A204.1 (cell line): ENCODE data around the gene RASGRF1.

Source experiments
- FAIRE-seq: peaks from 2 replicates; lab custom pipeline; 2012; peaks lifted over from hg19 to GRCh38; lab: Jason Lieb, UNC

RASGRF1 gene

GRCh38 chr15:78950902-78951840 lies 139.4 kb downstream of the RASGRF1 start:
- no peak for FAIRE-seq

- FAIRE-seq: no peak
These were observed 140.2 kb downstream of the RASGRF1 start for GRCh38 chr15:78950343-78950742.

- no peak for FAIRE-seq
These were observed 141.1 kb downstream of the RASGRF1 start for GRCh38 chr15:78949461-78949860.

- no peak for FAIRE-seq
These were observed 143.1 kb downstream of the RASGRF1 start for GRCh38 chr15:78947506-78947905.

- no peak for FAIRE-seq
These were observed 144.1 kb downstream of the RASGRF1 start for GRCh38 chr15:78946493-78946892.

GRCh38 chr15:78944669-78945407 lies 145.7 kb downstream of the RASGRF1 start, which contains the start of gene CTSH:
CTSH (minus strand) TSS chr15:78945046; CDS start chr15:78944981, 65 bp downstream.
- FAIRE-seq: no peak

- FAIRE-seq: no peak
These were observed 146.4 kb downstream of the RASGRF1 start for GRCh38 chr15:78944202-78944625.

- FAIRE-seq: no peak
These were observed 146.9 kb downstream of the RASGRF1 start for GRCh38 chr15:78943692-78944091.

GRCh38 chr15:78942741-78943140 lies 147.8 kb downstream of the RASGRF1 start:
- no peak for FAIRE-seq

- no peak for FAIRE-seq
These were observed 151.7 kb downstream of the RASGRF1 start for GRCh38 chr15:78938658-78939488.

- FAIRE-seq: no peak
These were observed 153.3 kb downstream of the RASGRF1 start for GRCh38 chr15:78937132-78937739.

- FAIRE-seq: no peak
These were observed 155.9 kb downstream of the RASGRF1 start for GRCh38 chr15:78934655-78935023.

GRCh38 chr15:78933823-78934654 lies 156.5 kb downstream of the RASGRF1 start:
- FAIRE-seq: no peak

- FAIRE-seq: no peak
These were observed 157.3 kb downstream of the RASGRF1 start for GRCh38 chr15:78933187-78933822.

- FAIRE-seq: no peak
These were observed 158.2 kb downstream of the RASGRF1 start for GRCh38 chr15:78932258-78932808.

- FAIRE-seq: no peak
These were observed 158.9 kb downstream of the RASGRF1 start for GRCh38 chr15:78931439-78932257.

GRCh38 chr15:78930577-78931388 lies 159.8 kb downstream of the RASGRF1 start:
- no peak for FAIRE-seq

- no peak for FAIRE-seq
These were observed 160.9 kb downstream of the RASGRF1 start for GRCh38 chr15:78929536-78930264.
